Esophagus muscularis mucosa (tissue), 3 donors: ENCODE measurements around the gene NPAT.

Experiments used
- EP300 ChIP-seq: sonication (generic); formaldehyde crosslinking; IDR thresholded peaks from one replicate; pipeline ENCODE4 v1.6.1; 2017; ENCODE audit warnings: antibody characterized with exemption
- TF ChIP-seq, protein P1 (sequence below), 3 experiments: fragments of 200-600 bp in 2 of 3; fragments of 450-650 bp in 1 of 3; sonication (generic) in 2 of 3; IDR thresholded peaks; one replicate each; pipeline ENCODE4 v1.5.1; 2017 to 2019; ENCODE audit warnings: antibody characterized with exemption in 3 of 3, mild to moderate bottlenecking in 2 of 3, moderate library complexity in 1 of 3

DNA sequence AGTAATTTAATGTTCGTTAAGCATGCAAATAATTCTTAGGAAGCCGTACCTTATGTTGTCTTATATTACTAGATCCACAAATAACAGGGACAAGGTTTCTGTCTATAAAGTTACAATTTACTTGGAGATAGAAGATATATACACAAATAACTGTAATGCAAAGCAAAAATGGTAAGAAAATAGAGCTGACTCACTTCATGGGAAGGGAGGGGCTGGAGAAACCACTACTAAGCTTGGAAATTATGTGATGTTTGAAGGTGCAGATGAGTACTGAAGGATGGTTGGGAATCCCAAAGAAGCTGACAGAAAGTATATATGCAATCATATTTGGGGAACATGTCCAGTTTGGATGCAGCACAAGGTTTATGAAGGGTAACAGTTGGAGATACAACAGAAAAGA is 4.0 kb downstream of the NPAT start:
- TF ChIP-seq, protein P1, sequence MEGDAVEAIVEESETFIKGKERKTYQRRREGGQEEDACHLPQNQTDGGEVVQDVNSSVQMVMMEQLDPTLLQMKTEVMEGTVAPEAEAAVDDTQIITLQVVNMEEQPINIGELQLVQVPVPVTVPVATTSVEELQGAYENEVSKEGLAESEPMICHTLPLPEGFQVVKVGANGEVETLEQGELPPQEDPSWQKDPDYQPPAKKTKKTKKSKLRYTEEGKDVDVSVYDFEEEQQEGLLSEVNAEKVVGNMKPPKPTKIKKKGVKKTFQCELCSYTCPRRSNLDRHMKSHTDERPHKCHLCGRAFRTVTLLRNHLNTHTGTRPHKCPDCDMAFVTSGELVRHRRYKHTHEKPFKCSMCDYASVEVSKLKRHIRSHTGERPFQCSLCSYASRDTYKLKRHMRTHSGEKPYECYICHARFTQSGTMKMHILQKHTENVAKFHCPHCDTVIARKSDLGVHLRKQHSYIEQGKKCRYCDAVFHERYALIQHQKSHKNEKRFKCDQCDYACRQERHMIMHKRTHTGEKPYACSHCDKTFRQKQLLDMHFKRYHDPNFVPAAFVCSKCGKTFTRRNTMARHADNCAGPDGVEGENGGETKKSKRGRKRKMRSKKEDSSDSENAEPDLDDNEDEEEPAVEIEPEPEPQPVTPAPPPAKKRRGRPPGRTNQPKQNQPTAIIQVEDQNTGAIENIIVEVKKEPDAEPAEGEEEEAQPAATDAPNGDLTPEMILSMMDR (IDR thresholded peaks at IDR 0.05) = no peak
- no peak for TF ChIP-seq EP300
